Measurements from ENCODE around the gene SKIL. TPM values are rescaled to one million over a fixed set of nuclear protein-coding genes. Genes with fewer than 3 reads are reported as not detected.
A peak's percentile ranks its signal among the peaks of the same experiment; 100 is the strongest.

Gene SKIL
- total RNA-seq, 1 donor from 2014 or later = 52.9 TPM

- no peak for DNase-seq (ENCODE audit: low read depth in 2 of 2)
Observed at GRCh38 chr3:170387950-170388349, 30.4 kb downstream of the SKIL start.

GRCh38 chr3:170391108-170391507 lies 33.6 kb downstream of the SKIL start:
- no peak for DNase-seq (ENCODE audit: low read depth in 2 of 2)

GRCh38 chr3:170397685-170398084 lies 40.2 kb downstream of the SKIL start:
- no peak for DNase-seq (ENCODE audit: low read depth in 2 of 2)

- DNase-seq (ENCODE audit: low read depth in 2 of 2) = no peak
Observed at GRCh38 chr3:170405101-170405500, 47.6 kb downstream of the SKIL start.

- DNase-seq (ENCODE audit: low read depth in 2 of 2) = peak in 1 of 2 donors; percentile 44
Observed at GRCh38 chr3:170410428-170411029, 53.0 kb downstream of the SKIL start.

GRCh38 chr3:170413291-170413690 lies 55.8 kb downstream of the SKIL start:
- no peak for DNase-seq (ENCODE audit: low read depth in 2 of 2)

GRCh38 chr3:170414202-170414663 lies 56.7 kb downstream of the SKIL start:
- DNase-seq (ENCODE audit: low read depth in 2 of 2) = peak; percentile 63 to 79

- no peak for DNase-seq (ENCODE audit: low read depth in 2 of 2)
Observed at GRCh38 chr3:170417090-170417489, 59.6 kb downstream of the SKIL start.

- DNase-seq (ENCODE audit: low read depth in 2 of 2) = peak in 1 of 2 donors; percentile 76
Observed at GRCh38 chr3:170418422-170419398, 61.2 kb downstream of the SKIL start, which contains the start of gene CLDN11. TSS of gene CLDN11 (plus strand) at chr3:170418868. CDS start at chr3:170419067, 199 bp downstream.

- DNase-seq (ENCODE audit: low read depth in 2 of 2) = peak in 1 of 2 donors; percentile 75
Observed at GRCh38 chr3:170419557-170420087, 62.1 kb downstream of the SKIL start.

- DNase-seq (ENCODE audit: low read depth in 2 of 2) = peak in 1 of 2 donors; percentile 45
Observed at GRCh38 chr3:170420307-170420821, 62.8 kb downstream of the SKIL start.

GRCh38 chr3:170421111-170421641 lies 63.7 kb downstream of the SKIL start:
- DNase-seq (ENCODE audit: low read depth in 2 of 2) = peak in 1 of 2 donors; percentile 58

GRCh38 chr3:170421758-170422157 lies 64.2 kb downstream of the SKIL start:
- DNase-seq (ENCODE audit: low read depth in 2 of 2) = no peak

- DNase-seq (ENCODE audit: low read depth in 2 of 2) = peak in 1 of 2 donors; percentile 75
Observed at GRCh38 chr3:170423001-170423615, 65.6 kb downstream of the SKIL start.

GRCh38 chr3:170424879-170425278 lies 67.4 kb downstream of the SKIL start:
- DNase-seq (ENCODE audit: low read depth in 2 of 2) = peak; percentile 88 to 91

- peak in 1 of 2 donors; percentile 48 for DNase-seq (ENCODE audit: low read depth in 2 of 2)
Observed at GRCh38 chr3:170425491-170426239, 68.2 kb downstream of the SKIL start.

GRCh38 chr3:170426240-170426797 lies 68.8 kb downstream of the SKIL start:
- DNase-seq (ENCODE audit: low read depth in 2 of 2) = no peak

- DNase-seq (ENCODE audit: low read depth in 2 of 2) = no peak
Observed at GRCh38 chr3:170428095-170428494, 70.6 kb downstream of the SKIL start.

GRCh38 chr3:170429050-170429449 lies 71.5 kb downstream of the SKIL start:
- peak in 1 of 2 donors; percentile 19 for DNase-seq (ENCODE audit: low read depth in 2 of 2)

GRCh38 chr3:170431054-170431453 lies 73.5 kb downstream of the SKIL start:
- no peak for DNase-seq (ENCODE audit: low read depth in 2 of 2)
